Bone marrow (tissue), 2 donors: Measurements from ENCODE around the gene XRCC3.
"Not testable (repeated sequence)": the region's sequence is repeated elsewhere in the genome, so short reads cannot be mapped to it uniquely, and the experiment has no call there.

Source experiments
- DNase-seq, 2 donors: peaks; one replicate each; lab custom pipeline; 2025; lab: John Stamatoyannopoulos, UW

The XRCC3 gene

GRCh38 chr14:103667671-103668070 lies 47.6 kb downstream of the XRCC3 start:
- no peak for DNase-seq

DNA sequence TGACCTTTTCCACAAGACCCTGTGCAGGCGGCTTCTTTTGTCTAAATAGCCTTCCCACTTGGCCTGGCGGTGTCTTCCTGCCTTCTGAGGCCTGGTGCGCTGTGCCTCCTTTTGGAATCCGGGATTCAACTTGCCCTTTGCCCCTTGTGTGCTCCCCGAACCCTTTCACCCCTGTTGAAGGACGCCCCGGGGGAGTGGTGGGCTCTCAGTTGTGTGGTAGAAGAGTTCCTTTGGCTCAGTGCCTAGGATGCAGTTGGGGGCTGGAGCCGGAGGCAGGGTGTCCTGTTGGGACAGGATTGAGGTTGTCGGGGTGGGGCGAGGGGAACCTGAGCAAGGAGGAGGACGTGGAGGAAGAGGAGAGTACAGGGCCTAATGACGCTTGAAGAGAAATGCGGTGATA lies 51.7 kb downstream of the XRCC3 start:
- no peak for DNase-seq

DNA sequence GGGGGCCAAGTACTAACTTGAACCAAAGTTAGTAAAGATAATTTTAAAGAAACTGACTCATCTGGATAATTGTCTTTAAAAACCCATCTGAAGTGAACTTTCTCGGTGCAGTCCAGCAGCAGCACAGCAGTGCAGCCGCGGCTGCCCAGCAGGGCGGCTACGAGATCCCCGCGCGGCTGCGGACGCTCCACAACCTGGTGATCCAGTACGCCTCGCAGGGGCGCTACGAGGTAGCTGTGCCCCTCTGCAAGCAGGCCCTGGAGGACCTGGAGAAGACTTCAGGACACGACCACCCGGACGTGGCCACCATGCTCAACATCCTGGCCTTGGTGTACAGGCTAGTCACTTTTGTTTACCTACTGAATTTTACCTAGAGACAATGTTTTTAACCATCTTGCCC lies 52.7 kb downstream of the XRCC3 start:
- no peak for DNase-seq

DNA sequence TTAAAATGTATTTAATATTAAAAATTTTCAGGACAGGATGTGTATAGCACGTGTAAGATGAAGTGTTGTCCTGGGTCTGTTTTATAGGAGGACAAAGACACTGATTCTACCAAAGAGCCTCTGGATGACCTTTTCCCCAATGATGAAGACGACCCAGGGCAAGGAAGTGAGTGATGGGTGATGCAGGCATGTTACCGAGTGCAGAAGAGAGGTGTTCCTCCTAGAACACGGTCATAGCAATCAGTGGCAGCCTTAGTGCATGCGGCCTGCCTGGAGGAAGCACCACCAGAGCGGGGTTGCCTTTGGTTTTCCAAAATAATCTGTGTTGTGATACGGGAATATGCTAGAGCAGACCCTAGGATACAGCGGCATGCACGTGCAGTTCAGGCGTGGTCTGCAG lies 53.2 kb downstream of the XRCC3 start:
- no peak for DNase-seq

GRCh38 chr14:103659631-103660030 lies 55.6 kb downstream of the XRCC3 start:
- no peak for DNase-seq

DNA sequence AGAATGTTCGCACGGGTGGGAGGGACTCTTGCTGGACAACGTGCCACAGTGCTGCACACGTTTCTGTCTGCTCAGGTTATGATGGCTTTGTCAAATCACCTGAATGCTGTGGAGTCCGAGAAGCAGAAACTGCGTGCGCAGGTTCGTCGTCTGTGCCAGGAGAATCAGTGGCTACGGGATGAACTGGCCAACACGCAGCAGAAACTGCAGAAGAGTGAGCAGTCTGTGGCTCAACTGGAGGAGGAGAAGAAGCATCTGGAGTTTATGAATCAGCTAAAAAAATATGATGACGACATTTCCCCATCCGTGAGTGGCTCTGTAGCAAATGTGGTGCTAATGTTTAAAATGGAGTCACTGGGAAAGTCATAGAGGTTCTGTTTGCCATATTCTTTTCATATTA lies 57.8 kb downstream of the XRCC3 start:
- no peak for DNase-seq

GRCh38 chr14:103656756-103657133 lies 58.5 kb downstream of the XRCC3 start:
- DNase-seq, result no peak

DNA sequence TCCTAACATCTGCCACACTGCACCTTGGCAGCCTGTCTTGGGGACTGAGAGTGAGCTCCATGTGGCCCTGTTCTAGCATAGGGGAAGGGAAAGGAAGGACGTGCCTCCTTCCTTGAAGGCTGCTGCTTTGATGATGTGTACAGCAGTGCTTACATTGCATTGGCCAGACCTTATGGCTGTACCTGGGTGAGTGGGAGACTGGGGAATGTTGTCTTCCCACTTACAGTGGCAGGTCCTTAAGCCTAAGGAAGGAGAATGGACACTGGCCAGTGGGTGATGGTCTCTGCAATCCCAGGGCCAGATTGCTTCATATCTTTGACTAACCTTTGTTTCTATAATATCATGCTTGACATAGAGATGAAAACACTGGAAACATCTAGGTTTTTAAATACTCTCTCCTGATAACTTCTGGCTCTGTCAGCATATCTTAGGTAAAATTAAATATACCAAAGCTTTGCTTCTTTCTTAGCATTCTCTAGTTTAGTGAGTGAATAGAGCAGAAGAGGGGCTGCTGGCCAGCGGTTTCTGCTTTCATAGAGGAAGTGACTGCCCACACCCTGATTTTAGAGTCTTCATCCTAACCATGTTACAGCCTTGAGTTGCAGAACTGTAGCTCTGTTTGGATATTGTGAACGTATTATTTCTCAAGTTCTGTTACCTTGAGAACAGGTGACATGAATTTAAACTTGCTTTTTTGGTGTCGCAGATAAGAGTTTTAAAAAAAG lies 59.1 kb downstream of the XRCC3 start:
- DNase-seq, result no peak

DNA sequence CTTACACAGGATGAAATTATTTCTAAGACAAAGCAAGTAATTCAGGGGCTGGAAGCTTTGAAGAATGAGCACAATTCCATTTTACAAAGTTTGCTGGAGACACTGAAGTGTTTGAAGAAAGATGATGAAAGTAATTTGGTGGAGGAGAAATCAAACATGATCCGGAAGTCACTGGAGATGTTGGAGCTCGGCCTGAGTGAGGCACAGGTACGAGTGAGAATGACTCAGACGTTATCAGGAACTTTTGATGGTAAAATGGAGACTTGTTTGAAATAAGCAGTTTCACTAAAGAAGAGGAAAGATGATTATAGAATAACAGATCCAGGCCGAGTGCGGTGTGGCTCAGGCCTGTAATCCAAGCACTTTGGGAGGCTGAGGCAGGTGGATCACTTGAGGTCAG lies 60.6 kb downstream of the XRCC3 start:
- DNase-seq, result no peak

DNA sequence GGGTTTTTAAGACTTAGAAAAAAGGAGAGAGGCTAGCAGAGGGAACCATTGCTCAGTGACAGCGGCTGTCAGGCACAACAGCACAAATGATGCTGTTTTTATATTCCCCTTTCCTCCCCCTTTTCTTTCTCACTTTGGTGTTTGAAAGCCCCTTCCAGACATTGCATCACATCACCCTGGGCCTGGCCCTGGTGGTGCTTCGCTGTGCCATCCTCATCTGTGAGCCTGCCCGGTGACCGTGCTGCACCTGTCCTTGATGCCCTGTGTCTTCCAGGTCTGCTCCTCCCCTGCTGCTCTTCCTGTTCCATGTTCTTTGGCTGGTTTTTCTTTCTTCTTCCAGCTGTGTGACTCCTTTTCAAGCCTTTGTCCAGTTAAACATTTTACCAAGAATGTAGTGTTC lies 61.4 kb downstream of the XRCC3 start:
- no peak for DNase-seq

- not testable (repeated sequence) for DNase-seq
Measured at GRCh38 chr14:103653336-103653735, 61.9 kb downstream of the XRCC3 start.

DNA sequence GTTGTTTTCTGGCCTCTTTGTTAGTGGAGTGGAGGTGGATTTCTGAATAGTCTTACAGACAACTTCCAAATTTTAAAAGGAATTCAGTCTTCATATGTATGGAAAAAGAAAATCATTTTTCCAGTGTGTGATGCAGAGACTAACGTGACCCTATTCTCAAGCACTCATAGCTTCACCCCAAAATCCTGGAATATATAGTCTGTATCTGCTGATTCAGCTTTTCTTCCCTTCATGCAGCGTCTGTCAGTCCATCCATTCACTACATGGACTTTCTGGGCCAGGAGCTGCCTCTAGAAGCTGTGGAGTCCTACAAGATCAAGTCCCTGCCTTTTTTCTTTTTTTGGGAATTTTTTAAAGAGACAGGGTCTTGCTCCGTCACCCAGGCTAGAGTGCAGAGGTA lies 62.4 kb downstream of the XRCC3 start:
- DNase-seq, result no peak

GRCh38 chr14:103651585-103651984 lies 63.7 kb downstream of the XRCC3 start:
- DNase-seq, result no peak

DNA sequence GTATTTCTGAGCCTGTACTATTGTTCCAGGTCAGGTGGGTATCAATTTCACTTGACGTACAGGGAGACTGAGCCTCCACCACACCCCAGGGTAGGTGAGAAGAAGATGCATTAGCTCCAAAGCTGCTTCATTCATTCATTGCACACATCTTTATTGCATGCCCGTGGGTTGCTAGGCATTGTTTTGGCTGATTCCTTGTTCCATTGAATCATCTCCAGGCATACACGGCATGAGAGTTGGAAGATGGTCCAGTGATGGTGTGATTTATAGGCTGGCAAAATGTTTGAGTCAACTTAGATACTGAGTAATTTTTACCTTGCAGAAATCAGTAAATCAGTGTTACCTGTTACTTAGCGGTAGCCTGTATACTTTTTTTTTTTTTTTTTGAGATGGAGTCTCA lies 65.0 kb downstream of the XRCC3 start:
- no peak for DNase-seq

- no peak for DNase-seq
Measured at GRCh38 chr14:103649001-103649400, 66.2 kb downstream of the XRCC3 start.
